ENCODE data around the gene THAP6.
A peak's percentile ranks its signal among the peaks of the same experiment; 100 is the strongest.

The THAP6 gene

DNA sequence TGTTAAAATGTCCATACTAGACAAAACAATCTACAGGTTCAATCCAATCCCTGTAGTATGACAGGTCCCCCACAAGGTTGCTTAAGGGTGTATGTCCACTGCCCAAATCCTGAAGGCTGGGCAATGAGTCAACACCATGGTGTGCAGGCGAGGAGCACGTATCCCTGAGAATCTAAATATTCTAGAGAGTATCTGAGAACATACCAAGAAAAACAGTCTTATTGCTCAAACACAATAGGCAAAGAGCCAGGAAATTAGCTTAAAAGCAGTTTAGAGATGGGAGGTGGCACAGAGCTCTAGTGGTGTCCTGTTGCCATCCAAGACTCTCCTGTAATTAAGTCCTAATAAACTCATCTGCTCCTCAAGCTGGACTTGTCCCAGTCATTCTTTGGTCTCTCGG lies 37.1 kb upstream of the THAP6 start:
- Histone ChIP-seq H4K20me1 (ENCODE audit: insufficient read depth, low read length, poor library complexity, severe bottlenecking) (no peaks in the 10 kb centered on the region), H3K79me2 (ENCODE audit: insufficient read depth, low read length) (no peaks in the 10 kb centered on the region), H3K9ac (ENCODE audit: low read depth, low read length, poor library complexity, severe bottlenecking) (no peak overlapping the region), H3K36me3 (ENCODE audit: insufficient read depth, low read length) (peaks cover 53% of the 10 kb centered on the region), H3K4me2 (ENCODE audit: low read depth, low read length, poor library complexity, severe bottlenecking) (no peak overlapping the region), H3K9me3 (ENCODE audit: insufficient read depth, low read depth, low read length) (peaks cover 4% of the 10 kb centered on the region; the same call in 1 of the 2 replicates), H3K9me2 (replicated peaks; ENCODE audit: low read depth, low read length) (no peaks in the 10 kb centered on the region), H3K4me1 (ENCODE audit: insufficient read depth, low read length, poor library complexity, severe bottlenecking) (no peaks in the 10 kb centered on the region), H3K4me3 (ENCODE audit: low read length, poor library complexity, severe bottlenecking) (no peak overlapping the region), H2AFZ (ENCODE audit: low read length) (no peak overlapping the region), H3K27me3 (ENCODE audit: insufficient read depth, low read length, poor library complexity, severe bottlenecking) (no peaks in the 10 kb centered on the region), H3F3A (ENCODE audit: low read depth) (no peaks in the 10 kb centered on the region)
- TF ChIP-seq, protein P1, sequence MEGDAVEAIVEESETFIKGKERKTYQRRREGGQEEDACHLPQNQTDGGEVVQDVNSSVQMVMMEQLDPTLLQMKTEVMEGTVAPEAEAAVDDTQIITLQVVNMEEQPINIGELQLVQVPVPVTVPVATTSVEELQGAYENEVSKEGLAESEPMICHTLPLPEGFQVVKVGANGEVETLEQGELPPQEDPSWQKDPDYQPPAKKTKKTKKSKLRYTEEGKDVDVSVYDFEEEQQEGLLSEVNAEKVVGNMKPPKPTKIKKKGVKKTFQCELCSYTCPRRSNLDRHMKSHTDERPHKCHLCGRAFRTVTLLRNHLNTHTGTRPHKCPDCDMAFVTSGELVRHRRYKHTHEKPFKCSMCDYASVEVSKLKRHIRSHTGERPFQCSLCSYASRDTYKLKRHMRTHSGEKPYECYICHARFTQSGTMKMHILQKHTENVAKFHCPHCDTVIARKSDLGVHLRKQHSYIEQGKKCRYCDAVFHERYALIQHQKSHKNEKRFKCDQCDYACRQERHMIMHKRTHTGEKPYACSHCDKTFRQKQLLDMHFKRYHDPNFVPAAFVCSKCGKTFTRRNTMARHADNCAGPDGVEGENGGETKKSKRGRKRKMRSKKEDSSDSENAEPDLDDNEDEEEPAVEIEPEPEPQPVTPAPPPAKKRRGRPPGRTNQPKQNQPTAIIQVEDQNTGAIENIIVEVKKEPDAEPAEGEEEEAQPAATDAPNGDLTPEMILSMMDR (conservative IDR thresholded peaks at IDR 0.05; ENCODE audit: low read length) = no peak
- no peak for TF ChIP-seq EZH2phosphoT487 (IDR thresholded peaks at IDR 0.05; ENCODE audit: borderline replicate concordance)

DNA sequence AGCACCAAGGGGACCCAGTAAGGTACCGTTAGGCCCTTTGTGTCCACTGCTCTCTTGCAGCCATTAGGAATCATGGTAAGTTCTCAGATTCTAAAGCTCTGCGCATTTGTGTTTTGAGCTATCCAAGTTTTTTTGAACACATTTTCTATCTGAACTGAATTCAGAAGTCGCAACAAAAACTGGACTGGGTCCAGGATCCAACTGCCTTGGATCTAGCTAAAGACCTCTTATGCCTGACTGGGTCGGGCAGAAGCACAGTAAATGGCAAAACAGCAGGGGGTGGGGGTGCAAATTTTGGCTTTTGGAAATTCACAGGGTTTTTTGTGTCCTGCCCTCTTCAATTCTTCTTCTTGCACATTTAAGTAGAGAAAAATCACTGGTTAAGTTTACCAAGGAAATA lies 30.1 kb upstream of the THAP6 start:
- Histone ChIP-seq H2AFZ (ENCODE audit: low read length) (no peak overlapping the region), H3K9ac (ENCODE audit: low read depth, low read length, poor library complexity, severe bottlenecking) (no peak overlapping the region), H3K4me3 (ENCODE audit: low read length, poor library complexity, severe bottlenecking) (no peak overlapping the region), H3K9me3 (ENCODE audit: insufficient read depth, low read depth, low read length) (no peaks in the 10 kb centered on the region), H3K36me3 (ENCODE audit: insufficient read depth, low read length) (peaks cover 83% of the 10 kb centered on the region), H3K9me2 (replicated peaks; ENCODE audit: low read depth, low read length) (no peaks in the 10 kb centered on the region), H4K20me1 (ENCODE audit: insufficient read depth, low read length, poor library complexity, severe bottlenecking) (no peaks in the 10 kb centered on the region), H3F3A (ENCODE audit: low read depth) (no peaks in the 10 kb centered on the region), H3K79me2 (ENCODE audit: insufficient read depth, low read length) (no peaks in the 10 kb centered on the region), H3K27me3 (ENCODE audit: insufficient read depth, low read length, poor library complexity, severe bottlenecking) (no peaks in the 10 kb centered on the region), H3K4me2 (ENCODE audit: low read depth, low read length, poor library complexity, severe bottlenecking) (no peak overlapping the region), H3K4me1 (ENCODE audit: insufficient read depth, low read length, poor library complexity, severe bottlenecking) (no peaks in the 10 kb centered on the region)
- TF ChIP-seq EZH2phosphoT487 (IDR thresholded peaks at IDR 0.05; ENCODE audit: borderline replicate concordance) = no peak

- no peaks in the 10 kb centered on the region for H3K9me3 ChIP-seq (ENCODE audit: insufficient read depth, low read depth, low read length)
- no peaks in the 10 kb centered on the region for H3F3A ChIP-seq (ENCODE audit: low read depth)
- H3K4me3 ChIP-seq (ENCODE audit: low read length, poor library complexity, severe bottlenecking) = no peak overlapping the region
- no peaks in the 10 kb centered on the region for H3K79me2 ChIP-seq (ENCODE audit: insufficient read depth, low read length)
- no peaks in the 10 kb centered on the region for H4K20me1 ChIP-seq (ENCODE audit: insufficient read depth, low read length, poor library complexity, severe bottlenecking)
- no peaks in the 10 kb centered on the region for H3K9me2 ChIP-seq (replicated peaks; ENCODE audit: low read depth, low read length)
- H3K4me2 ChIP-seq (ENCODE audit: low read depth, low read length, poor library complexity, severe bottlenecking) = no peak overlapping the region
- no peaks in the 10 kb centered on the region for H3K27me3 ChIP-seq (ENCODE audit: insufficient read depth, low read length, poor library complexity, severe bottlenecking)
- H2AFZ ChIP-seq (ENCODE audit: low read length) = no peak overlapping the region
- TF ChIP-seq EZH2phosphoT487 (IDR thresholded peaks at IDR 0.05; ENCODE audit: borderline replicate concordance) = no peak
- TF ChIP-seq, protein P1 (conservative IDR thresholded peaks at IDR 0.05; ENCODE audit: low read length) = peak; percentile 42
- no peaks in the 10 kb centered on the region for H3K4me1 ChIP-seq (ENCODE audit: insufficient read depth, low read length, poor library complexity, severe bottlenecking)
- H3K9ac ChIP-seq (ENCODE audit: low read depth, low read length, poor library complexity, severe bottlenecking) = no peak overlapping the region
- peaks cover 66% of the 10 kb centered on the region for H3K36me3 ChIP-seq (ENCODE audit: insufficient read depth, low read length)
Observed at GRCh38 chr4:75490155-75490554, 24.1 kb upstream of the THAP6 start.

DNA sequence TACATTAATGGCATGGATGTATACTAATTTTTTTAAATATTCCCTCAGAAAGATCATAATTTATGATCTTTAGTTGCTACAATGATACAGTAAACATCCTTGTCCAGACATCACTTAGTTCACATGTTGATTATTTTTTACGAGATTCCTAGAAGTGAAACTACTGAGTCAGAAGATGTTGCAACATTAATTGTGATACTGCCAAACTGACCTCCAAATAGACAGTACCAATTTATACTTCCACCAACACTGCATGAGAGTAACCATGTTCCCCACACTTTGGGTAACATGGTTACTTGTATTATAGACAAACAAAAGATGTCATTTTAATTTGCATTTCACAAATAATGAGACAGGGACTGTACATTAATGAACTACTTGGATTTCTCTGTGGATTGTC lies 19.7 kb upstream of the THAP6 start:
- peaks cover 4% of the 10 kb centered on the region; the same call in 1 of the 2 replicates for H3K9me3 ChIP-seq (ENCODE audit: insufficient read depth, low read depth, low read length)

More for the DNA sequence above, 19.7 kb upstream of the THAP6 start:
- Histone ChIP-seq H3K4me3 (ENCODE audit: low read length, poor library complexity, severe bottlenecking) (no peak overlapping the region), H2AFZ (ENCODE audit: low read length) (no peak overlapping the region), H3K36me3 (ENCODE audit: insufficient read depth, low read length) (peaks cover 68% of the 10 kb centered on the region), H3K4me2 (ENCODE audit: low read depth, low read length, poor library complexity, severe bottlenecking) (no peak overlapping the region), H3K4me1 (ENCODE audit: insufficient read depth, low read length, poor library complexity, severe bottlenecking) (peaks cover 6% of the 10 kb centered on the region), H3K9ac (ENCODE audit: low read depth, low read length, poor library complexity, severe bottlenecking) (no peak overlapping the region), H3K27me3 (ENCODE audit: insufficient read depth, low read length, poor library complexity, severe bottlenecking) (no peaks in the 10 kb centered on the region), H3K79me2 (ENCODE audit: insufficient read depth, low read length) (peaks cover 33% of the 10 kb centered on the region), H3K9me2 (replicated peaks; ENCODE audit: low read depth, low read length) (no peaks in the 10 kb centered on the region), H3F3A (ENCODE audit: low read depth) (no peaks in the 10 kb centered on the region), H4K20me1 (ENCODE audit: insufficient read depth, low read length, poor library complexity, severe bottlenecking) (peaks cover 17% of the 10 kb centered on the region)
- TF ChIP-seq EZH2phosphoT487 (IDR thresholded peaks at IDR 0.05; ENCODE audit: borderline replicate concordance) = no peak
- TF ChIP-seq, protein P1 (conservative IDR thresholded peaks at IDR 0.05; ENCODE audit: low read length) = no peak
